Adrenal gland (tissue), 5 donors: ENCODE results near the gene MARK3.

Experiments
- CTCF ChIP-seq, 6 experiments: fragments of 450-650 bp in 4 of 6; fragments of 200-600 bp in 2 of 6; sonication (generic) in 1 of 6; IDR thresholded peaks; 1 replicate in 5 of 6; 2 replicates in 1 of 6; pipeline versions ENCODE4 v1.5.1 to v1.8.0; 2016 to 2021; ENCODE audit warnings: antibody characterized with exemption in 6 of 6, mild to moderate bottlenecking in 2 of 6, moderate library complexity in 1 of 6
- POLR2A ChIP-seq, 2 donors: fragments of 450-650 bp; IDR thresholded peaks; one replicate each; pipeline ENCODE4 v1.6.1; 2017; ENCODE audit warnings: antibody characterized with exemption in 2 of 2, mild to moderate bottlenecking in 2 of 2, moderate library complexity in 1 of 2
- donor health status: DM: no; HTN: no; CAD: no.

DNA sequence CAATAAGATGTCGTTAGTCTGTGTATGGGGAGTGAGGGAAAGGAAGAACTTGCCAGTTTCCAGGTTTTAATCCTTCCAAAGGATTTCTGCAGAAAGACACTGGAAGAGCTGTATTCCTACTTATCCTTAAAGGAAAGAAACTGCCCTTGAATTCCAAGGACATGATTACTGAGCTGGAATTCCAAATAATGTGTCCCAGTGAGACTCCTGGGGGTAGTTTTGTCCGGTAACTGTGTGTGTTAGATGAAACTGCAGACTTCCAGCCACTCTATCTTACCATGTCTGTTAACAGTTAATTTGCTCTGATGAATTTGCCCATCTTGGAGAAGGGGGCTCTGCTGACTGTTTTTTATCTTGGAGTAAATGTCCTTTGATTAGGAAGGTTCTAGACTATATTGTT is 104.4 kb downstream of the MARK3 start:
- no peak for TF ChIP-seq POLR2A (IDR thresholded peaks at IDR 0.05)
- TF ChIP-seq CTCF (IDR thresholded peaks at IDR 0.05): no peak
